ENCODE results near the gene SLC30A7.

The SLC30A7 gene

DNA sequence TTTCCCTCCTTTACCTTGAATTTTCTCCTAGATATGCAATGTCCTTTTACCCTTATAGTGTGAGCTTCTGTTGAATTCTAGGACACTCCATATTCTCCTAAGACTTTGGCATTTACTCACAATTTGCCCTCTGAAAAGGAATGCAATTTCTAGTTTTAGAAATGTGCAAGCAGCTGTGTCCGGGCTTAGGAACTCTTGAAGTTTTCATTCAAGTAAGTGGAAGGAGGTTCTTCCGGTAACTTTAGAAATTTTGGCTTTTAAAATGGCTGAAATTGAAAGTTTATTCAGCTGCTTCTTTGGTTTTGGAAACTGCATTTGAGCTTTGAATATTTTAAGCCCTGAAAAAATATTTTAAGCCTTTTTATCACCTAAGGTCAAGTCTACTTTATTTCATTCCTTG, 73.4 kb downstream of the SLC30A7 start:
- Histone ChIP-seq H2AFZ (ENCODE audit: low read depth, low read length) (no peak overlapping the region), H3K27me3 (ENCODE audit: low read depth, low read length) (no peaks in the 10 kb centered on the region), H3K79me2 (ENCODE audit: low read length) (no peaks in the 10 kb centered on the region), H3K4me3 (ENCODE audit: low read length) (no peak overlapping the region), H3K27ac (ENCODE audit: low read length) (no peak overlapping the region), H4K20me1 (ENCODE audit: insufficient read depth, low read length) (no peaks in the 10 kb centered on the region), H3K36me3 (replicated peaks; ENCODE audit: low read depth, low read length) (peaks cover 7% of the 10 kb centered on the region), H3K4me2 (ENCODE audit: low read length) (no peak overlapping the region), H3K9ac (ENCODE audit: low read length) (no peak overlapping the region), H3K4me1 (ENCODE audit: low read length) (no peaks in the 10 kb centered on the region), H3K9me3 (ENCODE audit: insufficient read depth, low read length) (no peaks in the 10 kb centered on the region)
- TF ChIP-seq, protein P1, sequence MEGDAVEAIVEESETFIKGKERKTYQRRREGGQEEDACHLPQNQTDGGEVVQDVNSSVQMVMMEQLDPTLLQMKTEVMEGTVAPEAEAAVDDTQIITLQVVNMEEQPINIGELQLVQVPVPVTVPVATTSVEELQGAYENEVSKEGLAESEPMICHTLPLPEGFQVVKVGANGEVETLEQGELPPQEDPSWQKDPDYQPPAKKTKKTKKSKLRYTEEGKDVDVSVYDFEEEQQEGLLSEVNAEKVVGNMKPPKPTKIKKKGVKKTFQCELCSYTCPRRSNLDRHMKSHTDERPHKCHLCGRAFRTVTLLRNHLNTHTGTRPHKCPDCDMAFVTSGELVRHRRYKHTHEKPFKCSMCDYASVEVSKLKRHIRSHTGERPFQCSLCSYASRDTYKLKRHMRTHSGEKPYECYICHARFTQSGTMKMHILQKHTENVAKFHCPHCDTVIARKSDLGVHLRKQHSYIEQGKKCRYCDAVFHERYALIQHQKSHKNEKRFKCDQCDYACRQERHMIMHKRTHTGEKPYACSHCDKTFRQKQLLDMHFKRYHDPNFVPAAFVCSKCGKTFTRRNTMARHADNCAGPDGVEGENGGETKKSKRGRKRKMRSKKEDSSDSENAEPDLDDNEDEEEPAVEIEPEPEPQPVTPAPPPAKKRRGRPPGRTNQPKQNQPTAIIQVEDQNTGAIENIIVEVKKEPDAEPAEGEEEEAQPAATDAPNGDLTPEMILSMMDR (IDR thresholded peaks at IDR 0.05; ENCODE audit: low read depth, low read length), result no peak
- TF ChIP-seq EZH2phosphoT487 (IDR thresholded peaks at IDR 0.05; ENCODE audit: low read depth), result no peak

DNA sequence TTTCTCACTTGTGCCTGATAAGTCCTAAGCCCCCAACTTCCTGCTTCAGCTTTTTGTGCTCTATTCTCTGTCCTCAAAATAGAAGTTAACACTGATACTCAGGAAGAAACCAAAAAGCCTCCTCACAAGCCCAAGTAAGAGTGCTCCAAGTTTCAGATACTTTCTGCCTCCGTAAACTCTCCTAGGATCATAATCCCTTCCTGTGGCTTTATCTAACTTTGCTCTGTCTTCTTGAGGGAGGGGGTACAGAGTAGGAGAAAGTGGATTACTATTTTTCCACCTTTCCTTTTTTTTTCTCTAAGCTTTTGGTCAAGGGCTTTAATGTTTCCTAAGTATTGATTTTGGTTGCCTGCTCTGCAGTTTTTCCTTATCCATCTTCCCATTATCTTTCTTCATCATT, 75.1 kb downstream of the SLC30A7 start:
- Histone ChIP-seq H3K9me3 (ENCODE audit: insufficient read depth, low read length) (no peaks in the 10 kb centered on the region), H4K20me1 (ENCODE audit: insufficient read depth, low read length) (no peaks in the 10 kb centered on the region), H3K4me3 (ENCODE audit: low read length) (no peak overlapping the region), H2AFZ (ENCODE audit: low read depth, low read length) (no peak overlapping the region), H3K79me2 (ENCODE audit: low read length) (no peaks in the 10 kb centered on the region), H3K27me3 (ENCODE audit: low read depth, low read length) (no peaks in the 10 kb centered on the region), H3K9ac (ENCODE audit: low read length) (no peak overlapping the region), H3K36me3 (replicated peaks; ENCODE audit: low read depth, low read length) (peaks cover 11% of the 10 kb centered on the region), H3K4me2 (ENCODE audit: low read length) (no peak overlapping the region), H3K4me1 (ENCODE audit: low read length) (no peaks in the 10 kb centered on the region), H3K27ac (ENCODE audit: low read length) (no peak overlapping the region)
- TF ChIP-seq EZH2phosphoT487 (IDR thresholded peaks at IDR 0.05; ENCODE audit: low read depth), result no peak
- TF ChIP-seq, protein P1 (IDR thresholded peaks at IDR 0.05; ENCODE audit: low read depth, low read length), result no peak

DNA sequence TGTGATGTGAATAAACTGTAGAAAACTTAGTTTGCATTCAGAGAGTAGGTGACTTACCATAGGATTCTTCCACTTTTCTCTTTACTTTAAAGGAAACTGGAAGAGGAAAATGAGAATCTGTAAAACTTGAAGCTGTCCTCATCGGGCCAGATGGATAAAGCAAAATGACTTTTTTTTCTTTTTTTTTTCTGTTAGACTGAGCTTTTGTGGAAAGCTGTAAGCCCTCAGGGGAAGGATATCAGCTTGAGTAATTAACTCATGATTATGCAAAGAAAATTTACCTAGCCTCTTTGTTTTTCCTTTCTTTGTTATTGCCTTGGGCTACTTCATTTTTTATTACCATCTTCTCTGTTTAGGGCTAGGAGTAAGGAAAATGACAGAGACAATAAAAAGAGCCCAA, 76.3 kb downstream of the SLC30A7 start:
- Histone ChIP-seq H3K36me3 (replicated peaks; ENCODE audit: low read depth, low read length) (peaks cover 8% of the 10 kb centered on the region), H3K4me1 (ENCODE audit: low read length) (no peaks in the 10 kb centered on the region), H3K9ac (ENCODE audit: low read length) (no peak overlapping the region), H3K27ac (ENCODE audit: low read length) (no peak overlapping the region), H3K79me2 (ENCODE audit: low read length) (no peaks in the 10 kb centered on the region), H3K9me3 (ENCODE audit: insufficient read depth, low read length) (no peaks in the 10 kb centered on the region), H4K20me1 (ENCODE audit: insufficient read depth, low read length) (no peaks in the 10 kb centered on the region), H3K4me2 (ENCODE audit: low read length) (no peak overlapping the region), H3K27me3 (ENCODE audit: low read depth, low read length) (no peaks in the 10 kb centered on the region), H3K4me3 (ENCODE audit: low read length) (no peak overlapping the region), H2AFZ (ENCODE audit: low read depth, low read length) (no peak overlapping the region)
- no peak for TF ChIP-seq EZH2phosphoT487 (IDR thresholded peaks at IDR 0.05; ENCODE audit: low read depth)
- TF ChIP-seq, protein P1 (IDR thresholded peaks at IDR 0.05; ENCODE audit: low read depth, low read length), result no peak

DNA sequence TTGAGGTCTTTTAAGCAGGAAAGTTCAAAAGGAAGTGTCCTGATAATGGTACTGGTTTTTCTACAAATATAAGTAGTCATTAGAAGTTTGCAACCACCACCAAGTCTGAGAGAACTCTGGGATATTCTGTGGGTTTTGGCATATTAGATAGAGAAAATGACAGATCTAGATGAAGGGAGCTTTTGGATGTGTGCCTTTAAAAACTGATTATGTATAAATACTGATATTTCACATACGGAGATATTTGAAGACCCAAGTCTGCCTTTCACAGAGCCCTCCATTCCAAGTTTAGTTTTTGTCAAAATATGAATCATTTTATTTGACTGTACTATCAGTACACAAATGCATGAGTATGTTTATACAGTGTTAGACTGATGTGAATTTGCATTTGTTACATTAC, 81.0 kb downstream of the SLC30A7 start:
- H3K9me3 ChIP-seq (ENCODE audit: insufficient read depth, low read length), result no peaks in the 10 kb centered on the region
- no peak overlapping the region for H2AFZ ChIP-seq (ENCODE audit: low read depth, low read length)
- peaks cover 4% of the 10 kb centered on the region for H3K36me3 ChIP-seq (replicated peaks; ENCODE audit: low read depth, low read length)
- H3K9ac ChIP-seq (ENCODE audit: low read length), result no peak overlapping the region
- TF ChIP-seq, protein P1 (IDR thresholded peaks at IDR 0.05; ENCODE audit: low read depth, low read length), result no peak
- TF ChIP-seq EZH2phosphoT487 (IDR thresholded peaks at IDR 0.05; ENCODE audit: low read depth), result no peak
- no peak overlapping the region for H3K4me3 ChIP-seq (ENCODE audit: low read length)
- H3K4me1 ChIP-seq (ENCODE audit: low read length), result no peaks in the 10 kb centered on the region
- no peaks in the 10 kb centered on the region for H3K27me3 ChIP-seq (ENCODE audit: low read depth, low read length)
- no peak overlapping the region for H3K27ac ChIP-seq (ENCODE audit: low read length)
- H4K20me1 ChIP-seq (ENCODE audit: insufficient read depth, low read length), result no peaks in the 10 kb centered on the region
- H3K4me2 ChIP-seq (ENCODE audit: low read length), result no peak overlapping the region
- no peaks in the 10 kb centered on the region for H3K79me2 ChIP-seq (ENCODE audit: low read length)
